HUES48 (cell line): Measurements from ENCODE around the gene TAS1R3.
"Not testable (repeated sequence)": the region's sequence is repeated elsewhere in the genome, so short reads cannot be mapped to it uniquely, and the experiment has no call there.

ENCODE experiments used
- H3K27ac ChIP-seq: one replicate; pipeline ENCODE4 v1.7.0; 2013; ENCODE audit warnings: low read depth, low read length, inconsistent platforms
- H3K27me3 ChIP-seq: 2 replicates; pipeline ENCODE4 v1.6.1; 2013; ENCODE audit warnings: mild to moderate bottlenecking, low read length; ENCODE audit not compliant: control insufficient read depth, insufficient read depth
- H3K36me3 ChIP-seq: 2 replicates; pipeline ENCODE4 v1.6.1; 2013; ENCODE audit warnings: low read length; ENCODE audit not compliant: control insufficient read depth, insufficient read depth
- H3K4me1 ChIP-seq: 2 replicates; pipeline ENCODE4 v1.6.1; 2013; ENCODE audit warnings: mild to moderate bottlenecking, low read length; ENCODE audit not compliant: control insufficient read depth, insufficient read depth
- H3K4me3 ChIP-seq: 2 replicates; pipeline ENCODE4 v1.5.1; 2013; ENCODE audit warnings: mild to moderate bottlenecking, low read depth, low read length
- H3K9ac ChIP-seq: 2 replicates; pipeline ENCODE4 v1.6.1; 2013; ENCODE audit warnings: mild to moderate bottlenecking, low read depth, low read length, moderate library complexity
- H3K9me3 ChIP-seq: 2 replicates; pipeline ENCODE4 v1.6.1; 2013; ENCODE audit warnings: low read length; ENCODE audit not compliant: control insufficient read depth, insufficient read depth

Gene TAS1R3

GRCh38 chr1:1312450-1313314, 18.4 kb upstream of the TAS1R3 start:
- H3K9me3 ChIP-seq, result no peaks in the 10 kb centered on the region
- no peaks in the 10 kb centered on the region for H3K27me3 ChIP-seq
- no peak overlapping the region for H3K9ac ChIP-seq
- H3K27ac ChIP-seq, result no peak overlapping the region
- peaks cover 20% of the 10 kb centered on the region for H3K4me1 ChIP-seq
- H3K36me3 ChIP-seq, result peaks cover 58% of the 10 kb centered on the region
- no peak overlapping the region for H3K4me3 ChIP-seq

- H3K4me3 ChIP-seq, result no peak overlapping the region
- H3K4me1 ChIP-seq, result peaks cover 20% of the 10 kb centered on the region
- H3K9ac ChIP-seq, result no peak overlapping the region
- H3K27ac ChIP-seq, result no peak overlapping the region
- H3K27me3 ChIP-seq, result no peaks in the 10 kb centered on the region
- no peaks in the 10 kb centered on the region for H3K9me3 ChIP-seq
- H3K36me3 ChIP-seq, result peaks cover 59% of the 10 kb centered on the region
These were observed 17.4 kb upstream of the TAS1R3 start for GRCh38 chr1:1313500-1314236.

GRCh38 chr1:1314237-1314586, 16.9 kb upstream of the TAS1R3 start:
- peaks cover 20% of the 10 kb centered on the region for H3K4me1 ChIP-seq
- no peak overlapping the region for H3K4me3 ChIP-seq
- H3K9me3 ChIP-seq, result no peaks in the 10 kb centered on the region
- no peaks in the 10 kb centered on the region for H3K27me3 ChIP-seq
- H3K9ac ChIP-seq, result no peak overlapping the region
- peaks cover 65% of the 10 kb centered on the region for H3K36me3 ChIP-seq
- no peak overlapping the region for H3K27ac ChIP-seq

- H3K27ac ChIP-seq, result peak overlapping the region; percentile 81
These were observed 16.3 kb upstream of the TAS1R3 start for GRCh38 chr1:1314678-1315335.

GRCh38 chr1:1315435-1315954, 15.6 kb upstream of the TAS1R3 start:
- Histone ChIP-seq H3K4me3 (no peak overlapping the region; the same call in 1 of the 2 replicates), H3K27ac (peak overlapping the region; percentile 81), H3K27me3 (no peaks in the 10 kb centered on the region), H3K9ac (peak overlapping the region; percentile 55; the same call in 1 of the 2 replicates), H3K36me3 (peaks cover 71% of the 10 kb centered on the region), H3K9me3 (no peaks in the 10 kb centered on the region), H3K4me1 (peaks cover 10% of the 10 kb centered on the region)

More at GRCh38 chr1:1314678-1315335, 16.3 kb upstream of the TAS1R3 start:
- Histone ChIP-seq H3K36me3 (peaks cover 71% of the 10 kb centered on the region), H3K9me3 (no peaks in the 10 kb centered on the region), H3K4me3 (no peak overlapping the region; the same call in 1 of the 2 replicates), H3K4me1 (peaks cover 15% of the 10 kb centered on the region), H3K27me3 (no peaks in the 10 kb centered on the region), H3K9ac (peak overlapping the region; percentile 55; the same call in 1 of the 2 replicates)

GRCh38 chr1:1316199-1316598, 14.9 kb upstream of the TAS1R3 start:
- H3K4me1 ChIP-seq, result peaks cover 10% of the 10 kb centered on the region
- not testable (repeated sequence) for H3K4me3 ChIP-seq, H3K9me3 ChIP-seq, H3K27ac ChIP-seq, H3K27me3 ChIP-seq, H3K9ac ChIP-seq
- H3K36me3 ChIP-seq, result peaks cover 67% of the 10 kb centered on the region

- Histone ChIP-seq H3K36me3 (peaks cover 61% of the 10 kb centered on the region), H3K4me1 (peaks cover 10% of the 10 kb centered on the region), H3K9ac (no peak overlapping the region), H3K27me3 (no peaks in the 10 kb centered on the region), H3K9me3 (no peaks in the 10 kb centered on the region), H3K4me3 (no peak overlapping the region), H3K27ac (no peak overlapping the region)
These were observed 13.7 kb upstream of the TAS1R3 start for GRCh38 chr1:1317420-1317819.

GRCh38 chr1:1318131-1318652, 12.9 kb upstream of the TAS1R3 start:
- Histone ChIP-seq H3K27me3 (no peaks in the 10 kb centered on the region), H3K36me3 (peaks cover 58% of the 10 kb centered on the region), H3K9ac (no peak overlapping the region), H3K4me1 (peaks cover 10% of the 10 kb centered on the region), H3K9me3 (no peaks in the 10 kb centered on the region), H3K4me3 (no peak overlapping the region), H3K27ac (no peak overlapping the region)

- peaks cover 51% of the 10 kb centered on the region for H3K36me3 ChIP-seq
- peaks cover 10% of the 10 kb centered on the region for H3K4me1 ChIP-seq
- no peaks in the 10 kb centered on the region for H3K27me3 ChIP-seq
- H3K9me3 ChIP-seq, result no peaks in the 10 kb centered on the region
- H3K27ac ChIP-seq, result no peak overlapping the region
- H3K4me3 ChIP-seq, result no peak overlapping the region
- H3K9ac ChIP-seq, result no peak overlapping the region
These were observed 12.1 kb upstream of the TAS1R3 start for GRCh38 chr1:1318777-1319645.

GRCh38 chr1:1319646-1319941, 11.5 kb upstream of the TAS1R3 start:
- peaks cover 10% of the 10 kb centered on the region for H3K4me1 ChIP-seq
- H3K9ac ChIP-seq, result no peak overlapping the region
- H3K4me3 ChIP-seq, result no peak overlapping the region
- H3K36me3 ChIP-seq, result peaks cover 45% of the 10 kb centered on the region
- H3K9me3 ChIP-seq, result no peaks in the 10 kb centered on the region
- no peak overlapping the region for H3K27ac ChIP-seq
- no peaks in the 10 kb centered on the region for H3K27me3 ChIP-seq
